Left renal cortex interstitium (tissue), 4 donors: ENCODE data around the gene APBA1. TPM values are rescaled to one million over a fixed set of nuclear protein-coding genes. Genes with fewer than 3 reads are reported as not detected.
"Not testable (repeated sequence)": the region's sequence is repeated elsewhere in the genome, so short reads cannot be mapped to it uniquely, and the experiment has no call there.

Experiments used
- DNase-seq, 4 donors: peaks; one replicate each; pipeline ENCODE4 v3.0.0-alpha.2; 2013; ENCODE audit warnings: low read depth in 4 of 4, low spot score in 2 of 4, missing footprints in 1 of 4
- polyA plus RNA-seq, 4 donors: library from polyadenylated mRNA; unstranded; fragments of 120-200 nt; gene quantifications; one replicate each; pipeline ENCODE4 v1.2.1, GENCODE V29; 2013; ENCODE audit not compliant: insufficient read length in 4 of 4

The APBA1 gene
- polyA plus RNA-seq, 4 donors: 13.6 to 17.8 (median 16.6) TPM

DNA sequence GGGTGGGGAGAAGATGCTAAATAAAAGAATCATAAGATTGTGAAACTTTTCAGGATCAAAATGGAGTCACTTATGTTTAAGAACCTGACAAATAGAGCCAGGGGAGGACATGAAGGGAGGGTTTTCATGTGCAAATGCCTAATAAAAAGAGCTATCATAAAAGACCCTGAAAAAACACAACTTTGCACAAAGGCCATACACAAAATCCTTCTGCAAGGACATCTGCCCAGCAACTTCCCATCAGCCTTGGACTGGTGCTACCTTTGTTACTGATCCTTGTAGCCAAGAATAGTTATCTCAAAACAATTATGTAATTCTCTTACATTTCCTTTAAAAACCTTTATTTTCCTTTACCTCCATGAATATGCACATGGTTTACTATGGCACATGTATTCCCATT, 63.0 kb downstream of the APBA1 start:
- no peak for DNase-seq

- no peak for DNase-seq
Measured at GRCh38 chr9:69606089-69606488, 66.1 kb downstream of the APBA1 start.

DNA sequence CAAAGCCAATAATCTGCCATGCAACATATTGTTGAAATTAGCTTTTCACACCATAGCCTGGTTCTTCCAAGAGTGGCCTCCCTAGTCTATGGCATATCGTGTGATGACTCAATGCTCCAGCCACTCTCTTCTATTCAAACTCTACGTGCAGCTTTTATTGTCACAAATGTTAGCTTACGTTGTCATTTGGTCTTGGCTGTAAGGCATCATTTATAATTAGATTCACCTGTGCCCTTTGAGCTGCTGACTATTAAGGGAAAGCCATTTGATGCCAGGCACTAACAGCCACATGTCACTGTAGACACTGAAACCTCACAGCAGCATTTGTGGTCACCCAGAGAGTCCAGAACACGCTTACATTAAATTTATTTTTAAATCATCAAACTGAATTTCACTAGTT, 66.8 kb downstream of the APBA1 start:
- DNase-seq: no peak

GRCh38 chr9:69604568-69605219, 67.5 kb downstream of the APBA1 start:
- DNase-seq: no peak

- no peak for DNase-seq
Measured at GRCh38 chr9:69603656-69604055, 68.5 kb downstream of the APBA1 start.

GRCh38 chr9:69602773-69603172, 69.4 kb downstream of the APBA1 start:
- DNase-seq: no peak

DNA sequence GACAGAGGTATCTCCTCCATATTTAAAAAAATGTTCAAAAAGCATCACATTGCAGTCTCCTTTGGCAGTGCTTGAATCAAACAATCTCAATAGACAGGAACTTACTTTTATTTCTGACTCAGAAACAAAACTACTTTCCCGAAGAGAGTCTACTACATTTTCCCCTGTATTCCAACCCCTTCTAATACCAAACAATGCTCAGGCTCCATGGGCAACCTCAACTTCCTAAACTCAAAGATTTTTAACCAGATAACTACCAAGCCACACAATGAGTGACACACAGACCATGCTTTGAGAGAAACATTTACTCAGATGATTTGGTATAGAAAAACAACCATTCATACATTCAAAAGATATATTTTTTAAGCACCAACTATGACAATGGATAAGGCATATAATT, 70.5 kb downstream of the APBA1 start:
- DNase-seq: no peak

DNA sequence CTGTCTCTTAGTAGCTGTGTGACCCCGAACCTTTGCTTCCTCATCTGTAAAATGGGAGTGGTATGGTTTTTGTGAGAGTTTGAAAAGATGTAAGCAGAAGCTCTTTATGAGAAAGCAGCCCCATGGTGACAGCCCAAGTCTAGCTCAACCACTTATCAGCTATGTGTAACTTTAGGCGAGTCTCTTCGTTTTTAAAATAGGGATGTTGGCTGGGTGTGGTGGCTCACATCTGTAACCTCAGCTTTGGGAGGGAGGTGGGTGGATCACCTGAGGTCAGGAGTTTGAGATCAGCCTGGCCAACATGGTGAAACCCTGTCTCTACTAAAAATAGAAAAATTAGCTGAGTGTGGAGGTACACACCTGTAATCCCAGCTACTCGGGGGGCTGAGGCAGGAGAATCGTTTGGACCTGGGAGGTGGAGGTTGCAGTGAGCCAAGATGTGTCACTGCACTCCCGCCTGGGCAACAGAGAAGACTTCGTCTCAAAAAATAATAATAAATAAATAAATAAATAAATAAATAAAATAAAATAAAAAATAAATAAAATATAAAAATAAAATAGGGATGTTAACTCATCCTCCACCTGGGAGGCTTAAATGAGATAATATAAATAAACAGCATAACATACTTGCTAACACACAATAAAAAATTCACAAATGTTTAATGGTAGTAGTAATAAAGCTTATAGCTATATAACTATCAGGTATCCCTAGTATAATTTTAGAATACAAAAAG, 71.7 kb downstream of the APBA1 start:
- DNase-seq: no peak

- no peak for DNase-seq
Measured at GRCh38 chr9:69599232-69599971, 72.8 kb downstream of the APBA1 start.

GRCh38 chr9:69596906-69597305, 75.3 kb downstream of the APBA1 start:
- DNase-seq: not testable (repeated sequence)

GRCh38 chr9:69594180-69594579, 78.0 kb downstream of the APBA1 start:
- DNase-seq: no peak

DNA sequence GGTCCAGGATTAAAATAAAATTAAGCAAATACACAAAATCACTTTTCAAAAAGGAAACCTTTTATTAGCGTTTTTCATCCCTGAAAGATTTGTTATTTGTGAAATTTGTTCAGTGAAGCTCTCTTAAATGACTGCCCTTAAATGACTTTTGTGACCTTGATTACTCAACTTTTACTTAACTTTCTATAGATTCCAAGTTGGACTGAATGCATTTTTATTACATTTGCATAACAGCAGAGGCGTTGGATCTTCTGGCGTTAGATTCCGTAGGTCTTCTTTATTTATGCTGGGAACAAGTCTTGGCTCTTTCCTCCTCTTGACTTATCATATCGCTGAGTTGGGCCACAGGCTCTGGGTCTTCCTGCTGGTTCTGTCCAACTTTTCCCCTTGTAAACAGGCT, 78.4 kb downstream of the APBA1 start:
- DNase-seq: no peak

- DNase-seq: no peak
Measured at GRCh38 chr9:69593301-69593700, 78.9 kb downstream of the APBA1 start.

DNA sequence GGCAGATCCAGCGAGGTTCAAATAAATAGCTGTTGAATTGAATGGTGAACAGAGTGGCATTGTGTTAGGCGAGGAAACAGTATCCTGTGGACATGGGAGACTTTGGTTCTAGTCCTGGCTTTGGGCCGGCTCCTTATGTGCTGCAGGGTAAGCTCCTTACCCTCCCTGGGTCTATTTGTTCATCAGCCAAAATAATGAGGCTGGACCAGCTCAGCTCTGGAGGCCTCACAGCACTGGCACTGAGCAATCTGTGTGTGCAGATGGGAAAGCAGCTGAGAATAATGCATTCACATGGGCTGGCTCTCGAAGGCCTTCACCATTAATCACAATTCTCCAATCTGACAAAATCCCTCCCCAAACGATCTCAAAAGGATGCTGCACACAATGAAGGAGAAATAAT, 81.9 kb downstream of the APBA1 start:
- no peak for DNase-seq

GRCh38 chr9:69589156-69589555, 83.0 kb downstream of the APBA1 start:
- no peak for DNase-seq

GRCh38 chr9:69585571-69585970, 86.6 kb downstream of the APBA1 start:
- DNase-seq: no peak

DNA sequence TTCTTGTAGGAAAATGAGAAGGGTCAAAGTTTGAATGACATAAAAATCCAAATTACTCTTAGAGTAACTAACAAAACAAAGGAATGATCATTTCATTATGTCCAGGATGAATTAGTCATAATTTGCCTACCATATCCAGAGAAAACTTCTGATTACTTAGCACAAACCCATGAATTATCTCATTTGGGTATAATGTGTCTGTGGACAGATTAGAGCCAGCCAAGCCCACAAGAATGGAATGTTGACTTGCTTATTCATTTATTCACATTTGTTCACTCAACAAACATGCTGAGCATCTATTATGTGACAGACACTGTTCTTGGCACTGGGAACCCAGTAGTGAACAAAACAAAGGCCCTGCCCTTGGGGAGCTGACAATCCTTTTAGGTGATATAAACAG, 87.4 kb downstream of the APBA1 start:
- no peak for DNase-seq

GRCh38 chr9:69583645-69584234, 88.4 kb downstream of the APBA1 start:
- no peak for DNase-seq

DNA sequence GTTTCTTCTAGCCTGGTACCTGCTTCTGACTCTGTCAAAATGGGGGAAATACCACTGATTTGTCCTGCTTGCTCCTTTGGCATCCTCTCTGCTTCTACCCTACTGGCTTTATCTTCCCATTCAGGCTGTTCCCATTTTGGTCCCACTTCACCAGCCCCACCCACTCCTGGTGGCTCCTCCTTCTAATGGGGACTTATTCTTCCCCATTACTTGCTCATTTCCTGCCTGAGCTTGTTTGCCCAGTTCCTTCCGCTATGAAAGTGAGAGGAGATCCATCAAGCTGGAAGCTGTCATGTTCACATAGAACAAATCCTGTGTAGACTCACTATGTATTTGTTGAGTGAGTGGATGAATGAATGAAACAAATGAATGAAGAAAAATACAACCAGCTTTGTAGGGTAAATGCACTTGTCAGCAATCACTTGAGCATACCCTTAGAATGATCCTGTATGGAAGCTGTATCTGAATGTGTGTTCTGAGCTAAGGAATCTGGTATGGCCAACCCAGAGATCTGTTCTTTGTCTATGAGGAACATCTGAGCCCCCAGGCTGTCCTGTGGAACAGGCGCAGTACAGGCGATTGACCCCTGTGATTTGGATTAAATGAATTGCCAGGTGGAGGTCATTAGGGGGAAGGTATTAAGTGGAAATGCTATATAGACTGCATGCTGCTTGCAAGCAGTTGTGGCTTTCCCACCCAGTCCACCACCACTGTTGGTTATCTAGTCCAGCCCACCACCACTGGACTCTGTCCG, 89.5 kb downstream of the APBA1 start:
- no peak for DNase-seq

DNA sequence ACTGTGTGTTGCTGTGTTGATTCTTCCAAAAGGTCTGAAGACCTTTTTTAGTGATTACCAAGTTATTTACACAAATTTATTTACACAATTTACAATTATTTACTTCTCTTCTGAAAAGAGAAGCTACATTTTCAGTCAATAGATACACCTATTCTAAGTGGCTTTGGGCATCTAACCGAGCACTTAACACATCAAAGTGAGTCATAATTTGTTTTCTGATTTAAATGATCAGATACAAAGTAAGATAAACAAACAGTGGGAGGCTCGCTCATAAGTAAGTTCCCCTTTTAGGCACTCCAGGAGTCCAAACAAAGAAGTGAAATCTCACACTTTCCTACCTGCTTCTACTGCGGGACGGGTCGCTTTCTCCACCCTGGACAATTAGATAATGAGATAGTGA, 90.2 kb downstream of the APBA1 start:
- DNase-seq: no peak
